ENCODE results near the gene AQP12A.

DNA sequence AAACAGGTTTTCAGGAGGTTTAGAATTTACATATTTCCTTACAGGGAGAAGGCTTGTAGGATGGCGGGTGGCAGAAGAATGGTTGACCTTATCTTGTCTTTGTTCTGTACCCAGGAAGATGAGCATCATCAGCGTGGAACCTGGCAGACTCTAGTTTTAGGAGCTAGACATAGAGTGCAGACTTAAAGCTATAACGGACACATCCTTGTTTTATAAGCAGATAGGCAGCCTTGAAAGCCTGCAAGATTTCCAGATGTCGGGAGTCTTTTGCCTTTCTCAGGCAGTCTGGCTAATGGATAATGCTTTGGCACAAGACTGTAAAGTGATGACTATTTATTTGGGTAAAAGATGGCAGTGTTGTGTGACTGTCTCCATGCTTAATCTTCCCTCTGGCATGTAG is 20.7 kb upstream of the AQP12A start:
- TF ChIP-seq, protein P1, sequence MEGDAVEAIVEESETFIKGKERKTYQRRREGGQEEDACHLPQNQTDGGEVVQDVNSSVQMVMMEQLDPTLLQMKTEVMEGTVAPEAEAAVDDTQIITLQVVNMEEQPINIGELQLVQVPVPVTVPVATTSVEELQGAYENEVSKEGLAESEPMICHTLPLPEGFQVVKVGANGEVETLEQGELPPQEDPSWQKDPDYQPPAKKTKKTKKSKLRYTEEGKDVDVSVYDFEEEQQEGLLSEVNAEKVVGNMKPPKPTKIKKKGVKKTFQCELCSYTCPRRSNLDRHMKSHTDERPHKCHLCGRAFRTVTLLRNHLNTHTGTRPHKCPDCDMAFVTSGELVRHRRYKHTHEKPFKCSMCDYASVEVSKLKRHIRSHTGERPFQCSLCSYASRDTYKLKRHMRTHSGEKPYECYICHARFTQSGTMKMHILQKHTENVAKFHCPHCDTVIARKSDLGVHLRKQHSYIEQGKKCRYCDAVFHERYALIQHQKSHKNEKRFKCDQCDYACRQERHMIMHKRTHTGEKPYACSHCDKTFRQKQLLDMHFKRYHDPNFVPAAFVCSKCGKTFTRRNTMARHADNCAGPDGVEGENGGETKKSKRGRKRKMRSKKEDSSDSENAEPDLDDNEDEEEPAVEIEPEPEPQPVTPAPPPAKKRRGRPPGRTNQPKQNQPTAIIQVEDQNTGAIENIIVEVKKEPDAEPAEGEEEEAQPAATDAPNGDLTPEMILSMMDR (IDR thresholded peaks at IDR 0.05) = no peak
- TF ChIP-seq POLR2A (IDR thresholded peaks at IDR 0.05) = no peak
- TF ChIP-seq EP300 (IDR thresholded peaks at IDR 0.05) = no peak

Data from gastroesophageal sphincter (tissue), 3 donors.